ENCODE results near the gene SUSD1. TPM values are rescaled to one million over a fixed set of nuclear protein-coding genes. Genes with fewer than 3 reads are reported as not detected.

SUSD1 gene
- total RNA-seq, 1 experiment from 2014 or later, result 7.9 TPM

GRCh38 chr9:112132356-112132755 lies 42.7 kb downstream of the SUSD1 start:
- Histone ChIP-seq H3K4me3 (replicated peaks in 1 of 2; ENCODE audit: low read depth in 1 of 2, low read length in 2 of 2) (no peak overlapping the region), H3K36me3 (ENCODE audit: control insufficient read depth in 1 of 2, insufficient read depth in 2 of 2, low read length in 2 of 2) (no peaks in the 10 kb centered on the region), H3K9me3 (ENCODE audit: control insufficient read depth in 1 of 2, insufficient read depth in 1 of 2, low read depth in 1 of 2, low read length in 2 of 2) (peaks cover 4 to 5% of the 10 kb centered on the region in 2 experiments; a peak in 2 of 4 replicates), H3K9me2 (ENCODE audit: insufficient read depth) (no peaks in the 10 kb centered on the region), H3K9ac (ENCODE audit: low read length) (no peak overlapping the region), H3K79me2 (ENCODE audit: insufficient read depth, low read length) (no peaks in the 10 kb centered on the region), H2AFZ (ENCODE audit: low read depth, low read length, poor library complexity, severe bottlenecking) (no peak overlapping the region), H3K4me1 (ENCODE audit: control insufficient read depth in 1 of 2, insufficient read depth in 2 of 2, low read length in 2 of 2) (no peaks in the 10 kb centered on the region), H3K4me2 (ENCODE audit: low read length) (no peak overlapping the region), H3K27ac (ENCODE audit: low read depth, low read length) (no peak overlapping the region), H3K27me3 (ENCODE audit: insufficient read depth, low read length) (no peaks in the 10 kb centered on the region), H4K20me1 (ENCODE audit: insufficient read depth) (no peaks in the 10 kb centered on the region)
- ChIA-PET POLR2A (no interaction called here), RAD21 (ENCODE audit: low non-redundant PET in 1 of 2, low total read pairs in 2 of 2, uncharacterized antibody in 2 of 2, unreplicated experiment in 2 of 2) (no interaction called here), CTCF (no interaction called here)
- intact Hi-C loops (cut with micrococcal nuclease), result no loop called here
- DNase-seq (ENCODE audit: low read depth, low spot score), result no peak
- TF ChIP-seq CBX3 (IDR thresholded peaks at IDR 0.05; ENCODE audit: low read depth) (no peak), ZFX (IDR thresholded peaks at IDR 0.05) (no peak), POLR2A (IDR thresholded peaks at IDR 0.05; ENCODE audit: borderline replicate concordance, extremely low read depth, insufficient read depth, insufficient read length) (no peak), SP1 (IDR thresholded peaks at IDR 0.05; ENCODE audit: low read depth) (no peak), JUND (IDR thresholded peaks at IDR 0.05) (no peak), MAX (IDR thresholded peaks at IDR 0.05) (no peak), ATF3 (IDR thresholded peaks at IDR 0.05) (no peak), EZH2phosphoT487 (IDR thresholded peaks at IDR 0.05; ENCODE audit: borderline replicate concordance) (no peak)
- no TSS peak for BruUV-seq (replicated peaks)
- ATAC-seq, result no peak

- H3K27ac ChIP-seq (ENCODE audit: low read depth, low read length), result no peak overlapping the region
- CTCF ChIA-PET, result interaction anchor here (1.2 kb wide), 1 partner anchor 33 kb away, joined by 3 read pairs; no protein-coding TSS in a partner anchor
Observed at GRCh38 chr9:112130997-112131396, 44.1 kb downstream of the SUSD1 start.

More at GRCh38 chr9:112130997-112131396, 44.1 kb downstream of the SUSD1 start:
- no peak for TF ChIP-seq RAD21 (IDR thresholded peaks at IDR 0.05; ENCODE audit: low read depth)
- no peak for TF ChIP-seq JUND (IDR thresholded peaks at IDR 0.05)
- TF ChIP-seq CEBPB (IDR thresholded peaks at IDR 0.05; ENCODE audit: low read depth), result no peak
- TF ChIP-seq TCF7L2 (IDR thresholded peaks at IDR 0.05; ENCODE audit: borderline replicate concordance, extremely low read depth, insufficient read depth, insufficient read length), result no peak
- TF ChIP-seq ZNF274 (IDR thresholded peaks at IDR 0.05; ENCODE audit: low read depth, low read length), result no peak
- TF ChIP-seq REST (IDR thresholded peaks at IDR 0.05; ENCODE audit: low read depth), result no peak
- no peaks in the 10 kb centered on the region for H4K20me1 ChIP-seq (ENCODE audit: insufficient read depth)
- no peak overlapping the region for H3K4me2 ChIP-seq (ENCODE audit: low read length)
- no peak overlapping the region for H3K9ac ChIP-seq (ENCODE audit: low read length)
- peaks cover 4 to 5% of the 10 kb centered on the region in 2 experiments; a peak in 2 of 4 replicates for H3K9me3 ChIP-seq (ENCODE audit: control insufficient read depth in 1 of 2, insufficient read depth in 1 of 2, low read depth in 1 of 2, low read length in 2 of 2)
- no peaks in the 10 kb centered on the region for H3K36me3 ChIP-seq (ENCODE audit: control insufficient read depth in 1 of 2, insufficient read depth in 2 of 2, low read length in 2 of 2)
- POLR2A ChIA-PET, result no interaction called here
- no peaks in the 10 kb centered on the region for H3K27me3 ChIP-seq (ENCODE audit: insufficient read depth, low read length)
- no peak overlapping the region for H3K4me3 ChIP-seq (replicated peaks in 1 of 2; ENCODE audit: low read depth in 1 of 2, low read length in 2 of 2)
- DNase-seq (ENCODE audit: low read depth, low spot score) (no peak), ATAC-seq (no peak)
- no peak overlapping the region for H2AFZ ChIP-seq (ENCODE audit: low read depth, low read length, poor library complexity, severe bottlenecking)
- no peaks in the 10 kb centered on the region for H3K79me2 ChIP-seq (ENCODE audit: insufficient read depth, low read length)
- H3K4me1 ChIP-seq (ENCODE audit: control insufficient read depth in 1 of 2, insufficient read depth in 2 of 2, low read length in 2 of 2), result no peaks in the 10 kb centered on the region
- intact Hi-C loops (cut with micrococcal nuclease), result no loop called here
- RAD21 ChIA-PET (ENCODE audit: low non-redundant PET in 1 of 2, low total read pairs in 2 of 2, uncharacterized antibody in 2 of 2, unreplicated experiment in 2 of 2), result no interaction called here
- no peaks in the 10 kb centered on the region; the same call in 1 of the 2 replicates for H3K9me2 ChIP-seq (ENCODE audit: insufficient read depth)
- BruUV-seq (replicated peaks), result no TSS peak

Data from HCT116 (cell line).